HG03103 (cell line): ENCODE measurements around the gene GPR146.
"Not testable (repeated sequence)": the region's sequence is repeated elsewhere in the genome, so short reads cannot be mapped to it uniquely, and the experiment has no call there.

Experiments used
- ATAC-seq: cut with Tn5 transposase; IDR thresholded peaks from one replicate; pipeline ENCODE4 v1.9.1; 2021; ENCODE audit warnings: low read depth; ENCODE audit not compliant: unreplicated experiment

The GPR146 gene

GRCh38 chr7:1044189-1045068 lies at the start of gene GPR146:
Gene GPR146 (plus strand): TSS chr7:1044546. CDS start chr7:1057516, 12,970 bp downstream.
- peak; percentile 90 for ATAC-seq

GRCh38 chr7:994592-995308 lies 49.6 kb upstream of the GPR146 start:
- ATAC-seq: no peak

- ATAC-seq: no peak
These were observed 48.8 kb upstream of the GPR146 start for GRCh38 chr7:995571-995970.

GRCh38 chr7:996079-996872 lies 48.1 kb upstream of the GPR146 start:
- ATAC-seq: no peak

- no peak for ATAC-seq
These were observed 46.6 kb upstream of the GPR146 start for GRCh38 chr7:997404-998395.

- no peak for ATAC-seq
These were observed 45.0 kb upstream of the GPR146 start for GRCh38 chr7:999149-999879.

GRCh38 chr7:999941-1000935 lies 44.1 kb upstream of the GPR146 start:
- no peak for ATAC-seq

- not testable (repeated sequence) for ATAC-seq
These were observed 43.1 kb upstream of the GPR146 start for GRCh38 chr7:1001069-1001770.

- ATAC-seq: not testable (repeated sequence)
These were observed 42.3 kb upstream of the GPR146 start for GRCh38 chr7:1002026-1002425.

GRCh38 chr7:1002445-1002844 lies 41.9 kb upstream of the GPR146 start:
- ATAC-seq: not testable (repeated sequence)

- no peak for ATAC-seq
These were observed 40.1 kb upstream of the GPR146 start for GRCh38 chr7:1004018-1004852.

- ATAC-seq: no peak
These were observed 39.0 kb upstream of the GPR146 start for GRCh38 chr7:1005303-1005702.

GRCh38 chr7:1007901-1008300 lies 36.4 kb upstream of the GPR146 start:
- no peak for ATAC-seq

GRCh38 chr7:1008733-1009363 lies 35.5 kb upstream of the GPR146 start:
- no peak for ATAC-seq

- ATAC-seq: no peak
These were observed 34.6 kb upstream of the GPR146 start for GRCh38 chr7:1009747-1010146.

- no peak for ATAC-seq
These were observed 34.1 kb upstream of the GPR146 start for GRCh38 chr7:1010226-1010625.
